Erythroblast (primary cell): ENCODE results near the gene TCAF1.
"Not testable (repeated sequence)": the region's sequence is repeated elsewhere in the genome, so short reads cannot be mapped to it uniquely, and the experiment has no call there.

Experiments used
- DNase-seq, 2 experiments: peaks; one replicate each; lab custom pipeline; 2025; lab: John Stamatoyannopoulos, UW
- GATA1 ChIP-seq: IDR thresholded peaks from 2 replicates; pipeline ENCODE4 v1.6.1; 2011; ENCODE audit warnings: low read depth, mild to moderate bottlenecking, control low read depth, low read length, moderate library complexity
- POLR2A ChIP-seq: IDR thresholded peaks from 2 replicates; pipeline ENCODE4 v1.6.1; 2011; ENCODE audit warnings: mild to moderate bottlenecking, low read length

Gene TCAF1

GRCh38 chr7:143890558-143890957 lies 11.4 kb downstream of the TCAF1 start:
- TF ChIP-seq POLR2A (no peak), GATA1 (no peak)

GRCh38 chr7:143889068-143889467 lies 12.9 kb downstream of the TCAF1 start:
- no peak for TF ChIP-seq POLR2A
- TF ChIP-seq GATA1: no peak
- no peak for DNase-seq

More at GRCh38 chr7:143890558-143890957, 11.4 kb downstream of the TCAF1 start:
- no peak for DNase-seq

- DNase-seq: no peak
- TF ChIP-seq GATA1 (no peak), POLR2A (no peak)
These were observed 15.0 kb downstream of the TCAF1 start for GRCh38 chr7:143886826-143887477.

DNA sequence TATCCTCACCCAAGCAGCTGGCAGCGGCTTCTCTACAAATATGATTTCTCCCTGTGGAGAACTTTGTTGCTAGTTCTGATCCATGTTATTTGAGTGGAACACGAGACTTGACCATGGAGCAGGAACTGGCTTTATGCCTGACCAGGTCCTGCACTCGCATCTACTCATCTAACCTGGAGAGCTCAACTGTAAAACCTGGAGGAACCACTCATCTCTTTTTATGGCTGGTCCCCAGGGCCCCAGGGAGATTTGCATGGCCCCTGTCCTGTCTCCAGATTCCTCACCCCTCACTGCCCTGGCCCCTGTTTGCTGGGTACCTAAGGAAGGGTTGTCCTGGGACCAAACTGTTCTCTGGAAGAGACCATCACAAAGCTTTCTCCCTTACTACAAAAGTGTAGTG lies 16.0 kb downstream of the TCAF1 start:
- TF ChIP-seq GATA1 (no peak), POLR2A (no peak)

DNA sequence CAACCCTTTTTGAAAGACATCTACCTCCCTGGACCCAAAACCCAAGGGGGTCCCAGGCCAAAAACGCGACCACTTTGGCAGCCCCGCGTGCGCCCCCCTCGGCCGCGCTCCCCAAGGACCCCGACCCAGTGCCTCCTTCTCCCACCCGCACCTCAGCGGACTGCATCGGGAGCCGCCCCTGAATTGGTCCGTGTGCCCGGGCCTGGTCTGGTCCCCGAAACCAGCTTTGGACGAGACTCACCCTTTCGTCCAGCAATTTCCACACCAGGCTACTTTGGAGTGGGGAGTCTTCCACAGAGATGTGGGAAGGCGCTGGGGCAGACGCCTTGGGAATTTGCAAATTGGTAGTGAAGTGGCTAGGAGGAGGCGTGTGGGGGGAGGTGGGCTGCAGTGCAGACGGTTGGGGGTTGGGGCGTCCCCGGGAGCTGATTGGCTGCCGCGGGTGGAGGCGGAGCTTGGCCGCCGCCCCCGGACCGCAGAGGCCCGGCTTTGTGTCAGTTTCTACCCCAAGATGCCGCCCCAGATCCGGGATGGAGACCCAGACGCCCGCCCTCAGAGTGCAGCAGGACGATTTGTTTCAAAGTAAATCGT lies 16.9 kb downstream of the TCAF1 start:
- DNase-seq: peak; percentile 68 to 75
- TF ChIP-seq POLR2A: no peak
- TF ChIP-seq GATA1: no peak

More for the DNA sequence above, 16.0 kb downstream of the TCAF1 start:
- no peak for DNase-seq

GRCh38 chr7:143884241-143884968 lies 17.6 kb downstream of the TCAF1 start:
- no peak for DNase-seq
- TF ChIP-seq GATA1 (no peak), POLR2A (no peak)

DNA sequence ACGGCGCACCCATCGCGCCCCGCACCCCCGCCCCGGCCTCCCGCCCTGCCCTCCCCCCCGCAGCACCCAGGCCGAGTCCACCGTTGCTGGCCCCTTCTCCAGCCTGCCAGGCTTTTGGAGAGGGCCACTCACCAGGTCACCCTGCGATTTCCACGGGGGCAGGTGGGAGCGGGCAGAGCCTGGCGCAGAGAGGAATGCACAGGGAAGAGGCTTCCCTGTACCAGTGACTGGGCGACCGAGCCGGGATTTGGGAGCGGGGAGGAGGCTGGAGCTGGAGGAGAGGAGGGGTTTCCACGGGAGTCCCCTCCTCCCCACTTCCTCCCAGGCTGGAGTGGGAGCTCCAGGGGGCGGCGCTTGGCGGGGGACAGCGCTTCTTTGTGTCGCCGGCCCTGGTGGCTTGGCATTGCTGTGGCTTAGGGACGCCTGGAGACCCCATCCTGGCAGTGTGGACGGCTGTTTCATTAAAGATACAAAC lies 19.3 kb downstream of the TCAF1 start:
- DNase-seq: no peak
- TF ChIP-seq POLR2A (no peak), GATA1 (no peak)

DNA sequence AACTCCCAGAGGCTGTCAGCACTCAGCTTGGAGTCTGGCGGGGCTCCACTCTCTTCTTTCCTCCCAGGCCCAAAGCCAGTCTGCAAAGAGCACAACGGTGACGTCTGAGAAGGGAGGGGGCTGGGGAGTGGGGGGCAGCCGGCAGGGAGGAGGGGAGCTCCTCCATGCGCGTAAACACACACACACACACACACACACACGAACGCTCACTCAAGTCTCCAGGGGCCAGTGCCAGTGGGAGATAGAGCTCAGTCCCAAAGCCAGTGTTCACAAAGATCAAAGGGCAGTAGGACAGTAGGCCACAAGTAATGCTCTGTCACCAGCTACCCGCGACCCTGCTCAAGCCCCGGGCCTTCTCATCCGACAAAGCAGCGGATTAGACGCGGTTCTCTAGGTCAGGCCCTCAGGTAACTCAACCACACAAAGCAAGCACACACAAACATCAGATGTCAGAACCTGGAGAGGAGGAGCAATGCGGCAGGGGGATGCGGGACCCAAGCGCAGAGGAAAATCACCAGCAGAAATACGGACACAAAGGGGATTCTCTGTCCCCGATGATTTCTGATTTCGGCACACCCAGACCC lies 19.9 kb downstream of the TCAF1 start:
- TF ChIP-seq POLR2A (no peak), GATA1 (no peak)
- no peak for DNase-seq

DNA sequence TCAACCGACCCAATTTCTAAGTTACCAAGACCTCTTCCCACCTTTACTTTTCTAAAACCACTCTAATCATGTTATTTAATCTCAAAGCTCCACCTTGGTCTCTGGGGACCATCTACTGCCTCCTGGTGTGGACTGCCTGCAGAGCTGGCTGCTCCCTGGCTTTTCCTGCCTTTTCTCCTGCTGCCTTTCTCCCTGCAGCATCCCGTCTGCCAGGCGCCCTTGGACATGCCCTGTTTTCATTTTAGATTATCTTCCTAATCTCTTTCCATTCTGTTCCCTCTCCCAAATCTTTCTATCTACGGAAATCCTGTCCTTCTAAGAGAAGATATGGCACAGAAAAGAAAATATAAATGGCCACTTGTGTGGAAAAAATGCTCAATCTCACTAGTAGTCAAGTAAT lies 23.1 kb downstream of the TCAF1 start:
- TF ChIP-seq GATA1 (no peak), POLR2A (no peak)
- no peak for DNase-seq

DNA sequence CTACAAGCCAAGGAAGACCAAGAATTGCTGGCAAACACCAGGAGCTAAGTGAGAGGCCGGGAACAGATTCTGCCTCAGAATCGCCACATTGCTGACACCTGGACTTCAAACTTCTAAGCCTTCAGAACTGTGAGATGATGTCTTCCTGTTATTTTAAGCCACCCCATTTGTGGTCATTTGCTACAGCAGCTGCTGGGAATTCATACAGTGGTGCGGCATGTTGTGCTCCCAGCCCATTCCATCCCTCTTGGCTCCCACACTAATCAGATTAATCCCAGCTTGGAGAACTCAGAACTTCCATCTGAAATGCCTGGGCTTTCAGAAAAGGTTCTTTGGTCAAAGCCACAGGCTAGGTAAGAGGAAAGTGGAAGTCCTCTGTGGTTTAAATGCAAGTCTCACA lies 24.9 kb downstream of the TCAF1 start:
- DNase-seq: no peak
- TF ChIP-seq GATA1: no peak
- TF ChIP-seq POLR2A: no peak

GRCh38 chr7:143876218-143876617 lies 25.8 kb downstream of the TCAF1 start:
- no peak for DNase-seq
- TF ChIP-seq POLR2A: no peak
- TF ChIP-seq GATA1: no peak

GRCh38 chr7:143873242-143873641 lies 28.7 kb downstream of the TCAF1 start:
- not testable (repeated sequence) for DNase-seq

DNA sequence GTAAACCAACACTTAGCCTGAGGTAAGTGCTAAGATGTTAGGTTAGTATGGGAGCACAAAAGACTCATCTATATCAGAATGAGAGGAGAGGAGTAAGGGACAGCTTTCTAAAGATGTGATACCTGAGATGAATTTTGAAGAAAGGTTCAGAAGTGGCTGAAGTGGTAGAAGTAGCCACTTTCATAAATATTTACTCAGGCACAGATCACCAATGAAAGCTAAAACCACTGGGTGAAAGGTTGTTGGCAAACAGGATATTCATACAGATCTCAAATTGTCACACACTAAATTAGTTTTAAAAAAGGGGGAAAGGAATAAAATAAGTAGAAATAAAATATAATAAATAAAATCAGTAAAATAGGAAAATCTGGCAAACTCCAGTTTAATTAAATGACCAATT lies 30.4 kb downstream of the TCAF1 start:
- not testable (repeated sequence) for DNase-seq

DNA sequence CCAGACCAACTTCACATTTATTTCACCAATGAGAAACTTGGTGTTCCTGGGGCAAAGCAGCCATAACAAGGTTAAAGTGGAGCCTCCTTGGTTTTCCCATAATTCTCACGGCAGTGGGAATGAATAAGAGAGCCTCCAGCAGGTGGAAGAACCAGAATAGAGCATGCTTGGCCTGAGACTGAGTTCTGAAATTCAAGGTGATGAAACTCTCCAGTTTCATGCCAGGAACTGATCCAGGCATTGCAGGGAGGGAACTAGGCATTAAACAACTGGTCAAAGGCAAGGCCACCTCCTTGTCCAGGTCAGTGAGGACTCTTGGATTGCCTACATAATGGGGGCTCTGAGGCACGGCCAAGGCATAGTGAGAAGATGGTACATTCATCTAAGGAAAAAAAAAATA lies 44.0 kb downstream of the TCAF1 start:
- DNase-seq: not testable (repeated sequence)

DNA sequence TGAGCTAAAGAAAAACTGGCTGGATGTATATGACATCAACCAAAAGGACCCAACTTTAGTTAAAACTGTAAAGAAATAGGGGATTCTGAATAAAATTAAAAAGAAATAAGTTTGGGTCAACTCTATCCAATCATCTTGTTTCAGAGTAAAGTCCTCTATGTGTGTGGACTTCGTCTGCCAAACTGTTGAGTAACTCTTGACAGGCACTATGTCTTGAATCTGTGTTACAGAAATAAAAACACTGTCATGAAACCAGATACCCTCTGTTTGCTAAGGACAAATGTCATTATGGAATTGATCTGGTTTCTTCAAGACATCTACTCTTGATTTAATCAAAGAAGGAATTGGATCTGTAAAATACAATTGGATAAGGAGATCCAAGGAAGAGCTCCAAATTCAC lies 46.5 kb downstream of the TCAF1 start:
- DNase-seq: not testable (repeated sequence)
